ENCODE results near the gene CASK. TPM values are rescaled to one million over a fixed set of nuclear protein-coding genes. Genes with fewer than 3 reads are reported as not detected.
"Not testable (repeated sequence)": the region's sequence is repeated elsewhere in the genome, so short reads cannot be mapped to it uniquely, and the experiment has no call there.

CASK gene
- total RNA-seq, 1 experiment from 2014 or later, result 54.6 TPM

DNA sequence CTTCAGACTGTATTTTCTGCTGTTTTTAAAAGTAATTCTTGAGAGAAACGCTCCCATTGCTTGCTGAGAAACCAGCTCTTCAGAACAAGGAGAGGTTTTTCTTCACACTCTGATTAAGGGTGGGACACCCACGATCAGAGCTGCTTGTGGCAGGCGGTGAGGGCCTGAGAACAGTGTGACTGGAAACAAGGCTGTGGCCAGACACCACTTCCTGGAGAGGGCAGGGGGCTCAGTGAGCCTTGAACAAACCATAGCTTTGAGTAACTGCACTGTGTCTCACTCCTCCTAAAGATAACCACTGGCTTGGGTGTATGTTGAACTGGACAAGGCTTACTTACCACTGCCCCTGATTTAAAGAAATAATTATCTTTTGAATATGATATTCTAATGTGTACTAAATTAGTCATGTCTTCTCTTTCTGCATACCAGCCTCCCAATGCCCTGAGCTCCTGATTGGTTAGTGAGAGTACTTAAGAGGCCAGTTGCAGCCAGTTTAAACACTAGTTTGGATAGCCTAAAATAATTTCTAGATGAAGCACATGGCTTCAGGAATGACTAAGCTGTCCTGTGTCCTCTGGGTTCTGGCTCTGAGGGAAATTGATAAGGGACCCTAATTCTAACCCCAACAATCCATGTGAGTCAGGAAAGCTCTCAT lies 203.1 kb downstream of the CASK start (continued):
- TF ChIP-seq, protein P1, sequence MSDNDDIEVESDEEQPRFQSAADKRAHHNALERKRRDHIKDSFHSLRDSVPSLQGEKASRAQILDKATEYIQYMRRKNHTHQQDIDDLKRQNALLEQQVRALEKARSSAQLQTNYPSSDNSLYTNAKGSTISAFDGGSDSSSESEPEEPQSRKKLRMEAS (CRISPR knock-in tag; IDR thresholded peaks at IDR 0.05), result no peak
- TF ChIP-seq RELA (CRISPR knock-in tag; IDR thresholded peaks at IDR 0.05; ENCODE audit: borderline replicate concordance) (no peak), ZNF416 (CRISPR knock-in tag; IDR thresholded peaks at IDR 0.05) (no peak), IRF2 (CRISPR knock-in tag; IDR thresholded peaks at IDR 0.05; ENCODE audit: borderline replicate concordance, low read depth) (no peak)
- TF ChIP-seq, protein P2, sequence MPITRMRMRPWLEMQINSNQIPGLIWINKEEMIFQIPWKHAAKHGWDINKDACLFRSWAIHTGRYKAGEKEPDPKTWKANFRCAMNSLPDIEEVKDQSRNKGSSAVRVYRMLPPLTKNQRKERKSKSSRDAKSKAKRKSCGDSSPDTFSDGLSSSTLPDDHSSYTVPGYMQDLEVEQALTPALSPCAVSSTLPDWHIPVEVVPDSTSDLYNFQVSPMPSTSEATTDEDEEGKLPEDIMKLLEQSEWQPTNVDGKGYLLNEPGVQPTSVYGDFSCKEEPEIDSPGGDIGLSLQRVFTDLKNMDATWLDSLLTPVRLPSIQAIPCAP (CRISPR knock-in tag; IDR thresholded peaks at IDR 0.05), result no peak
- TF ChIP-seq, protein P3, sequence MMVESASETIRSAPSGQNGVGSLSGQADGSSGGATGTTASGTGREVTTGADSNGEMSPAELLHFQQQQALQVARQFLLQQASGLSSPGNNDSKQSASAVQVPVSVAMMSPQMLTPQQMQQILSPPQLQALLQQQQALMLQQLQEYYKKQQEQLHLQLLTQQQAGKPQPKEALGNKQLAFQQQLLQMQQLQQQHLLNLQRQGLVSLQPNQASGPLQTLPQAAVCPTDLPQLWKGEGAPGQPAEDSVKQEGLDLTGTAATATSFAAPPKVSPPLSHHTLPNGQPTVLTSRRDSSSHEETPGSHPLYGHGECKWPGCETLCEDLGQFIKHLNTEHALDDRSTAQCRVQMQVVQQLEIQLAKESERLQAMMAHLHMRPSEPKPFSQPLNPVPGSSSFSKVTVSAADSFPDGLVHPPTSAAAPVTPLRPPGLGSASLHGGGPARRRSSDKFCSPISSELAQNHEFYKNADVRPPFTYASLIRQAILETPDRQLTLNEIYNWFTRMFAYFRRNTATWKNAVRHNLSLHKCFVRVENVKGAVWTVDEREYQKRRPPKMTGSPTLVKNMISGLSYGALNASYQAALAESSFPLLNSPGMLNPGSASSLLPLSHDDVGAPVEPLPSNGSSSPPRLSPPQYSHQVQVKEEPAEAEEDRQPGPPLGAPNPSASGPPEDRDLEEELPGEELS (CRISPR knock-in tag; IDR thresholded peaks at IDR 0.05), result no peak
- TF ChIP-seq, protein P4, sequence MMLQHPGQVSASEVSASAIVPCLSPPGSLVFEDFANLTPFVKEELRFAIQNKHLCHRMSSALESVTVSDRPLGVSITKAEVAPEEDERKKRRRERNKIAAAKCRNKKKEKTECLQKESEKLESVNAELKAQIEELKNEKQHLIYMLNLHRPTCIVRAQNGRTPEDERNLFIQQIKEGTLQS (CRISPR knock-in tag; conservative IDR thresholded peaks at IDR 0.05), result no peak

DNA sequence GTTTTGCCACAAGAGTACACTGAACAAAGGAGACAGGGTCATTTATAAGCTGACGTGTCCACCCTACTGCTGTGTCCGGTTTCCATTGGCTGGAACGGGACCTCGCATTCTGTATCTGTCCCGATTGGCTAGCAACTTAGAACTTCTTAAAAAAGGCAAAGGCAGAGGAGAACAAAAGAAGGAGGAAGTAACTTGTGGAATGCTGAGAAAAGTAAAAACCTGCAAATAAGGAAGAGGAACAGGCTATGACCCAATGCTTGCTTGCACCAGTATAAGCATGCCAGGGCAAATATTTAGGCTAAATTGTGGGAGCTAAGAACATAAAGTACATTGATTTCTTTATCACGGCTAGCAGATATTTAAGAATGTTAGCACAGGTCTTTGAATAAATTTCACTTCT lies 203.7 kb downstream of the CASK start:
- Mint-ChIP-seq H3K36me3 (peaks cover 43% of the 10 kb centered on the region), H3K27ac (peak overlapping the region; percentile 91), H3K9me3 (peaks cover 26% of the 10 kb centered on the region), H3K4me1 (peaks cover 18% of the 10 kb centered on the region)
- H3K4me3 Mint-ChIP-seq; POLR2A ChIA-PET; DNase-seq (ENCODE audit: low spot score); ATAC-seq; CTCF ChIA-PET; H3K27me3 Mint-ChIP-seq (ENCODE audit: low read depth): not testable (repeated sequence)

DNA sequence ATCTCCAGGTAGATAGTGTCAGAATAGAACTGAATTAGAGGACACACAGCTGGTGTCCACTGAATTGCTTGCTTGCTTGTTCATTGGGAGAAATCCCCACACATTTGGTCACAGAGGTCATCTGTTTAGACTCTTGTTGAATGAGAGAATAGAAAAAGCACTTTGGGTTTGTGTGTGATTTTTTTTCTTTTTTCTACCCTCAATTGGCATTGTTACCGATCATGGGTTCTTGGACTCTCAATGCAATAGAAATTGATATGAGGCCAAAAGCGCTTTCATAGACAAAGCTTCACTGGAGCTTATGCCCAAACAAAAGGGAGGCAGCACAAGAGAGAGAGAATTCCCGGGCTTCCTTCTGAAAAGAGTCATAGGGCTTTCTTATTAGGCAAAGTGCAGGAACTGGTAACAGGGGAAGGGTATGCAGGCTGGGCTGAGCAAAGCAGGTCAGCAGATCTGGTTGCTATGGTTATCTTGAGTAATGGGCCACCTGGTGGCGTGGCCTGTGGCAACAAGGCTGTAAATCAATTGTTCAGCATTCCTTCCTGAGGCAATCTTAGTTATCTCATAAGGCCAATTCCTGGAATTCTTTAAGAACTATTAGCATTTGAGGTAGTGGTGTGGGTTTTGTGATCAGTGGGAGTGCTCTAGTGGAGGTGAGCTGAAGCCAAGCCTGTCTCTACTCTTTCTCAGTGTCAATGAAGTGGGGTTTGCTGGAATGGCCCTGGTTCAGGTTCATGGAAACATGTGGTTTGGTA lies 204.7 kb downstream of the CASK start:
- H3K9me3 Mint-ChIP-seq, result peaks cover 26% of the 10 kb centered on the region
- ChIA-PET POLR2A (interaction anchor here (0.5 kb wide), 1 partner anchor 37 kb away, joined by 3 read pairs; no protein-coding TSS in a partner anchor), CTCF (no interaction called here)
- no peak overlapping the region for H3K4me3 Mint-ChIP-seq
- peaks cover 43% of the 10 kb centered on the region for H3K36me3 Mint-ChIP-seq
- ATAC-seq (peak; percentile 96), DNase-seq (ENCODE audit: low spot score) (peak; percentile 52)
- no peaks in the 10 kb centered on the region for H3K27me3 Mint-ChIP-seq (ENCODE audit: low read depth)
- peaks cover 24% of the 10 kb centered on the region for H3K4me1 Mint-ChIP-seq
- peak overlapping the region; percentile 91 for H3K27ac Mint-ChIP-seq
- no peak for TF ChIP-seq ZNF263 (CRISPR knock-in tag; IDR thresholded peaks at IDR 0.05; ENCODE audit: low read depth)
- TF ChIP-seq MXD4 (CRISPR knock-in tag; IDR thresholded peaks at IDR 0.05; ENCODE audit: borderline replicate concordance), result no peak
- TF ChIP-seq OVOL2 (CRISPR knock-in tag; IDR thresholded peaks at IDR 0.05; ENCODE audit: borderline replicate concordance), result no peak
- TF ChIP-seq, protein P5, sequence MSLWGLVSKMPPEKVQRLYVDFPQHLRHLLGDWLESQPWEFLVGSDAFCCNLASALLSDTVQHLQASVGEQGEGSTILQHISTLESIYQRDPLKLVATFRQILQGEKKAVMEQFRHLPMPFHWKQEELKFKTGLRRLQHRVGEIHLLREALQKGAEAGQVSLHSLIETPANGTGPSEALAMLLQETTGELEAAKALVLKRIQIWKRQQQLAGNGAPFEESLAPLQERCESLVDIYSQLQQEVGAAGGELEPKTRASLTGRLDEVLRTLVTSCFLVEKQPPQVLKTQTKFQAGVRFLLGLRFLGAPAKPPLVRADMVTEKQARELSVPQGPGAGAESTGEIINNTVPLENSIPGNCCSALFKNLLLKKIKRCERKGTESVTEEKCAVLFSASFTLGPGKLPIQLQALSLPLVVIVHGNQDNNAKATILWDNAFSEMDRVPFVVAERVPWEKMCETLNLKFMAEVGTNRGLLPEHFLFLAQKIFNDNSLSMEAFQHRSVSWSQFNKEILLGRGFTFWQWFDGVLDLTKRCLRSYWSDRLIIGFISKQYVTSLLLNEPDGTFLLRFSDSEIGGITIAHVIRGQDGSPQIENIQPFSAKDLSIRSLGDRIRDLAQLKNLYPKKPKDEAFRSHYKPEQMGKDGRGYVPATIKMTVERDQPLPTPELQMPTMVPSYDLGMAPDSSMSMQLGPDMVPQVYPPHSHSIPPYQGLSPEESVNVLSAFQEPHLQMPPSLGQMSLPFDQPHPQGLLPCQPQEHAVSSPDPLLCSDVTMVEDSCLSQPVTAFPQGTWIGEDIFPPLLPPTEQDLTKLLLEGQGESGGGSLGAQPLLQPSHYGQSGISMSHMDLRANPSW (CRISPR knock-in tag; conservative IDR thresholded peaks at IDR 0.05; ENCODE audit: low read depth), result no peak
- TF ChIP-seq ZNF671 (CRISPR knock-in tag; IDR thresholded peaks at IDR 0.05), result no peak
- TF ChIP-seq ZNF232 (CRISPR knock-in tag; IDR thresholded peaks at IDR 0.05), result no peak
- TF ChIP-seq, protein P6, sequence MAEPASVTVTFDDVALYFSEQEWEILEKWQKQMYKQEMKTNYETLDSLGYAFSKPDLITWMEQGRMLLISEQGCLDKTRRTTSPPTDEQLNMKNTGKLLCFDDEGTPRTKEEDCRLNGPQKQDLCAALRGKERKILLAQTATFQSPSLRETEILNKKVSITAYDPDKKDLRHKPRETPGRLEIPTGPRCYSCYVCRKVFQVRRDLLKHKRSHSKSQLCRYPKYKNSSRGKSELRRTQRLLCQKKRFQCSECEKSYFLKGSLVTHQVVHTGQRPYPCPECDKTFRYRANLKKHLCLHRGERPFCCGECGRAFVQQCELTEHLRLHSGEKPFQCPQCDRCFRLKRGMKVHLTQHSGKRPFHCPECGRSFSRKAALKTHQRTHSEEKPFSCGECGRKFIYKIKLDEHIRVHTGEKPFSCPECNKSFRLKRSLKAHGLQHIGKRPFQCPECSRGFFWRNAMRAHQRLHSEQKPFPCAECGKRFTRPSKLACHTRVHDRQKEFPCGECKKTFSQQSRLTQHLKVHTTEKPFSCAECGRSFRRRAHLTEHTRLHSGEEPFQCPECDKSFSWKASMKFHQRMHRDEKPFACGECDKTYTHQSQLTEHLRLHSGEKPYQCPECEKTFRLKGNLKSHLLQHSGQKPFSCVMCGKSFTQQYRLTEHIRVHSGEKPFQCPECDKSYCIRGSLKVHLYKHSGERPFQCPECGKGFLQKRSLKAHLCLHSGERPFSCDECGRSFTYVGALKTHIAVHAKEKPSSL (CRISPR knock-in tag; conservative IDR thresholded peaks at IDR 0.05), result no peak
- TF ChIP-seq, protein P7, sequence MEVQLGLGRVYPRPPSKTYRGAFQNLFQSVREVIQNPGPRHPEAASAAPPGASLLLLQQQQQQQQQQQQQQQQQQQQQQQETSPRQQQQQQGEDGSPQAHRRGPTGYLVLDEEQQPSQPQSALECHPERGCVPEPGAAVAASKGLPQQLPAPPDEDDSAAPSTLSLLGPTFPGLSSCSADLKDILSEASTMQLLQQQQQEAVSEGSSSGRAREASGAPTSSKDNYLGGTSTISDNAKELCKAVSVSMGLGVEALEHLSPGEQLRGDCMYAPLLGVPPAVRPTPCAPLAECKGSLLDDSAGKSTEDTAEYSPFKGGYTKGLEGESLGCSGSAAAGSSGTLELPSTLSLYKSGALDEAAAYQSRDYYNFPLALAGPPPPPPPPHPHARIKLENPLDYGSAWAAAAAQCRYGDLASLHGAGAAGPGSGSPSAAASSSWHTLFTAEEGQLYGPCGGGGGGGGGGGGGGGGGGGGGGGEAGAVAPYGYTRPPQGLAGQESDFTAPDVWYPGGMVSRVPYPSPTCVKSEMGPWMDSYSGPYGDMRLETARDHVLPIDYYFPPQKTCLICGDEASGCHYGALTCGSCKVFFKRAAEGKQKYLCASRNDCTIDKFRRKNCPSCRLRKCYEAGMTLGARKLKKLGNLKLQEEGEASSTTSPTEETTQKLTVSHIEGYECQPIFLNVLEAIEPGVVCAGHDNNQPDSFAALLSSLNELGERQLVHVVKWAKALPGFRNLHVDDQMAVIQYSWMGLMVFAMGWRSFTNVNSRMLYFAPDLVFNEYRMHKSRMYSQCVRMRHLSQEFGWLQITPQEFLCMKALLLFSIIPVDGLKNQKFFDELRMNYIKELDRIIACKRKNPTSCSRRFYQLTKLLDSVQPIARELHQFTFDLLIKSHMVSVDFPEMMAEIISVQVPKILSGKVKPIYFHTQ (CRISPR knock-in tag; IDR thresholded peaks at IDR 0.05), result no peak
- no peak for TF ChIP-seq ZNF317 (CRISPR knock-in tag; IDR thresholded peaks at IDR 0.05; ENCODE audit: borderline replicate concordance, low read depth)
- TF ChIP-seq FOXK1 (CRISPR knock-in tag; IDR thresholded peaks at IDR 0.05), result no peak
- TF ChIP-seq, protein P8, sequence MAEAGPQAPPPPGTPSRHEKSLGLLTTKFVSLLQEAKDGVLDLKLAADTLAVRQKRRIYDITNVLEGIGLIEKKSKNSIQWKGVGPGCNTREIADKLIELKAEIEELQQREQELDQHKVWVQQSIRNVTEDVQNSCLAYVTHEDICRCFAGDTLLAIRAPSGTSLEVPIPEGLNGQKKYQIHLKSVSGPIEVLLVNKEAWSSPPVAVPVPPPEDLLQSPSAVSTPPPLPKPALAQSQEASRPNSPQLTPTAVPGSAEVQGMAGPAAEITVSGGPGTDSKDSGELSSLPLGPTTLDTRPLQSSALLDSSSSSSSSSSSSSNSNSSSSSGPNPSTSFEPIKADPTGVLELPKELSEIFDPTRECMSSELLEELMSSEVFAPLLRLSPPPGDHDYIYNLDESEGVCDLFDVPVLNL (CRISPR knock-in tag; IDR thresholded peaks at IDR 0.05; ENCODE audit: borderline replicate concordance, low read depth), result no peak

Measured in WTC11 (cell line).